Activated CD4-positive, alpha-beta T cell treated with anti-CD3 and anti-CD28 coated beads for 48 hours (primary cell): Measurements from ENCODE around the gene PTPRM.

ENCODE experiments used
- DNase-seq: peaks from one replicate; pipeline ENCODE4 v3.0.0-alpha.2; 2020

Gene PTPRM

DNA sequence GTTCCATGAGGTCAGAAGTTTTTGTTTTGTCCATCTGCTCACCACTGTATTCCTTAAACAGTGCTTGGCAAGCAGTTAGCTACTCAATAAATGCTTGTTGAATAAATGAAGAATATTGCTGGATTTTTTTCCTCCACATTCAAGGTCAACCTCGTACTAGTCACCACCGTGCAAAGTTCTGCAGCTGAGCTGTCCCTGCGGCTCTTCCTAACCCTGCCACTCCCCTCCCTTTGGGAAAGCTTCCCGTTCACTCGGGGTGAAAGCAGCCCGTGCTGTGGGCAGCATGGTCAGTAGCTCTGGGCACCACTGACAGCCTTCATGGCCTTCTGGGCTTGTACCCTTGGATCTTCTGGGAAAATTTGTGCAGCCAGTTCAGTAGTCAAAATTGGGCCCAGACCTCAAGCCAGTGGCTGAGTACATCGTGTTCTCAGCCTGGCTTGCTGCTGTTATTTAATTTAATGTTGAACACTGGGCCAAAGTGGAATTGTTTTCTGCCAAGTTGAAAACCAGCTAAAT, 572.8 kb downstream of the PTPRM start:
- DNase-seq = no peak

DNA sequence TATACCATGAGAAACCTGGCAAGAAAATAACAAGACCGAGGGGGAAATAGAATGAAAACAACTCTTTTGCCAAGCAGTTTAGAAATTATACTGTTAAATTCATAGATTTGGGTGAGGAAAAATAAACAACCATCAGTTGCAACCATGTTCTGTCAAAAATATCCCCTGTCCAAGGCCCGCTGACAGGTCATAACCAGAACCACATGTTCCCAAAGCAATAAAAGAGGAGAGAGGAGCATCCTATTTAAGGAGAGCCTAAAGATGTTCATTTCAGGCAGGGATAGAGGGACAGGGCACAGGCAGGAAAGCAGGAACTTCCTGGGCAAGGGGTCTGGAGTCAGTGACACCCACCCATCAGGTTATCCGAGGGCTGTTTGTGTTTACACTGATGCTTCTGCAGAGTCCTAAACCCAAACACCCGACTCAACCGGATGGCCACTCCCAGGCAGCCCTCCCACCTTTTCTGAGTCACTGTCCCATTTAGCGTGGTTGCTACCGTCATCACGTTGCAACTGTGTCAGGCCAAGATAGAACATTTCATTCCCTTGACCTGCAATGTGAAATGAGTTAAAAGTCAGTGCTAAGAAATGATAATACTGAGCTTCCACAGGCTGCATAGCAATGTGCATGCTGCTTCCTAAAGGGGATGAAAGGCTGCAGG, 573.9 kb downstream of the PTPRM start:
- no peak for DNase-seq

DNA sequence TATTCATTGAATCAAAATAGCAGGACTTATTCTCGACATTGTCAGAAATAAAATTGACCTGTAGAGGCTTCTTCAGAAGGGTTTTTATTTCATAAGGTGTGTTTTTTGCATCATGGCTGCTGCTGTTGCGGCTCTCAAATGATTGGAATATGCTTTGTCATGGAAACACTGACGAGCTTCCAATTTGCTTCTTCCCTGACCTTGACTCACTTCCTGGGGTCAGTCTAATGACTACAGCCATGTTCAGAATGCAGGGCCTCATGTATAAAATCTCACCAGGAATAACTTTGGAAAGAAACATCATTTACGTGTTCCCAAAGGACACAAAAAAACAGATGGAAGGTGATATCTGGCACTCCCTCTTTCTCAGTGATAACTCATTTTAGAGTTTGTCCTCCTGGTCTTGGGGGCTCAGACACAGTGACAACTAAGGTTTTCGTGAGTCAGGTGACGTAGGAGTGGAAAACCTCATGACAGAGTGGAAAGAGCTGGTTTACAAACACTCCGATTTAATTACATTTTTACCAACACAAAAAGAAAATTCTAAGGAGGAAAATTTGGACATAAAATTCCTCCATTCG, 575.1 kb downstream of the PTPRM start:
- DNase-seq = no peak

DNA sequence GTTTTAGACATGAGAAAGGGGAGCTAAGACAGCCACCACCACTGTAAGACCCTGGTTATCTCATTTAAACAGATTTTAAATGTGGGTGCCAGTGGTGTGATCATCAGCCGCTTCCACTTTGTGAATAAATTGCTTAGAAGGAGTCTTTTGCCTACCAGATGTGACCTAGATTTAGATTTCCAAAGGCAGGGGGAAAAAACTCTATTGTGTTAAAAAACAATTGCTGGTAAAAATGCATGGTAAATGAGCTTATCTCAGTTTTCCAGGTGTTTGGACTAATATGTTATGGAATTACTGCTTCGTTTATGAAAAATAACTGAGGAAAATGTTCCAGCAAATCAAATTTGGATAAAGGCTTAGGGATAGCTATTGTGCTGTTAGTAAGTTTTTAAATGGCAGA, 575.8 kb downstream of the PTPRM start:
- DNase-seq = no peak

DNA sequence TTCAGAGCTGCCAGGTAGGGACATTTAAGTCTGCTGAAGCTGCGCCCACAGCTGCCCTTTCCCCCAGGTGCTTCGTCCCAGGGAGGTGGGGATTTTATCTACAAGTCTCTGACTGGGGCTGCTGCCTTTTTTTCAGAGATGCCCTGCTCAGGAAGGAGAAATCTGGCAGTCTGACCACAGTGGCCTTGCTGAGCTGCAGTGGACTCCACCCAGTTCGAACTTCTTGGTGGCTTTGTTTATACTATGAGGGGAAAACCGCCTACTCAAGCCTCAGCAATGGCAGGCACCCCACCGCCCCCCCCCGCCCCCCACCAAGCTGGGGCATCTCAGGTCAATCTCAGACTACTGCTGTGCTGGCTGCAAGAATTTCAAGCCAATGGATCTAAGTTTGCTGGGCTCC, 584.1 kb downstream of the PTPRM start:
- DNase-seq = no peak

DNA sequence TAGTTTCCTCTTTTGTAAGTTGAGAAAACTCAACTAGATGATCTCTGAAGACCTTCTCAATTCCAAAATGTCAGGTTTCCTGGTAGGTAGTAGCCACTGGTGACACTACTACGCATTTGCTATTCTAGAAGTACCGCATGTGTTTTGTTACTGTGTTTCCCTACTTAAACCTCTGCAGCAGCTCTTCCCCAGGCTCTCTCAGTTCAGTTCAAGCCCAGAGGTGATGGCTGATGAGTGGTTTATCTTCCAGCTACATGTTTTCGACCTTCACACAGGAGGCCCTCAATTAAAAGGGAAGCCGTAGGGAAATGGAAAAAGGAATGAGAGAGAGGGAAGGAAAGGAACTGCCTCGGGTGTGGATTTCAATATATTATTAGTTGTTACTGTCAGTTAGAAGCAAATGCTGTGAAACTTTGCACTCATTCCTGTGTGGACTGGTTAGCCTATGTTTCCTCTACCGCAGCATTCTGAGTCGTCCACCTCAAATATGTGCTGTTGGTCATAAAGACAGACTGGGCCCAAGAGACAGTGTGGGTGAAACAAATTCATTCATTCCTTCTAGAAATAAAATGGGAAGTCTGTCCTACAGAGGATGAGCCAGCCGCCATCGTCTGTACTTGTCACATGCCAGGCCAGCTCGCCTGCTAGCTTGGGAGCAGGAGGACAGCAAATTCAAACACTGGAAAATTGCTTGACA, 586.9 kb downstream of the PTPRM start:
- no peak for DNase-seq

DNA sequence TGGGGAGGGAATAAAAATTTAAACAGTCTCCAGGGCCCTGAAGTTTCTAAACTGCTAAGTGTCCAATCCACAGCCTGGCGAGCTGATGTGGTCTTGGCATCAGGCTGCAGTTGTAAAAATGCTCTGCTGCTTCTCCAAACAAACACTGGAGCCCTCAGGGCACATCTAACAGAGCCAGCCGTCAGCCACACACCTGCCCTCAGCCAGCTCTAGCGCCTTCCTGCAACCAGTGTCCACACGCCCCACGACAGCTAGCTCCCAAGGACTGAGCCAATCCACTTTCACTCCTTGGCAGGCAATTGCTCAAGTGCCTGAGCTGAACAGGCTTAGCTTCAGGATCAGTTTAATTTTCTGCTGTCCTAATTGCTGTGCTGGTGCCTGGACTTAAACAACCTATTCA, 595.7 kb downstream of the PTPRM start:
- no peak for DNase-seq

DNA sequence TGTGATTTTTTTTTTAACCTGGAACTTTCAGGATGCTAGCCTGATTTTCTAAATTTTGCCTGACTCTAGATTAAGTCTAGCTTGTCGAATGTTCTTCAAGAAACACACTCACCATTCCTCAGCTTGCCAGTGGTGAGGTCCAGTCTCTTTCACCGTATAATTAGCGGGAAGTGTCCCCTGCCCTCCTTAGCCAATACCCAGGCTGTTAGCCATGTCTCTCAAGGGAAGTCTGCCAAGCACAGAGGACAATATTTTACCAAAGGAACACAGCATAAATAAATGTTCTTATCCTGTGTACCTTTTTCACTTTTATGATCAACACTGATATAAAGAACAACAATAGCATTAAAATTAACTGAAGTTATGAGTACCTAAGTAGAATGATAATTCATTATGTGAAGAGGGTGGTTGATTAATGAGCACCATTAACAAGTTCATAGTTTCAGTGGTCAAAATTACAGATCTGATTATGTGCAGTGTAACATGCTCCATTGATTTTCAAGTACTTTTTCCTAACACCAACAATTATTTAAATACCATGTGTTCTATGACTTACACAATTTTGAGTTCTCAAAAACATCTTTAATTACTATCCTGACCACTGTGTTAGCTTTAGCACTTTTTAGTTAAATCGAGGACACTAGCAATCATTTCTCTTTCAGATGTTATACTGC, 596.3 kb downstream of the PTPRM start:
- DNase-seq = no peak

DNA sequence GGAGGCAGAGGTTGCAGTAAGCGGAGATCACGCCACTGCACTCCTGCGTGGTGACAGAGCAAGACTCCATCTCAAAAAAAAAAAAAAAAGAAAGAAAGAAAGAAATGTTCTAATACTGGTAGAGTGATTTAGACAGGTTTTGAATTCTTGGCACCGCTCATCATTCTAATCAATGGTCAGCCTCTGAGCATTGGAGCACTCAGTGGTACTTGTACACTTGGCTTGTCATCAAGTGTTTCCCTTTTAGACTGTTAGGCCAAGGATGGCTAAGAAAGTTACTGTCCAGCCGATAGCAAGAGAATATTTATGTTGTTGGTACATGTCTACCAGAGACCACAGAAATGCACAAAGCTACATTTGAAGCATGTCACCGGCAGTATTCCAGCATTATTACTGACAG, 598.0 kb downstream of the PTPRM start:
- no peak for DNase-seq

DNA sequence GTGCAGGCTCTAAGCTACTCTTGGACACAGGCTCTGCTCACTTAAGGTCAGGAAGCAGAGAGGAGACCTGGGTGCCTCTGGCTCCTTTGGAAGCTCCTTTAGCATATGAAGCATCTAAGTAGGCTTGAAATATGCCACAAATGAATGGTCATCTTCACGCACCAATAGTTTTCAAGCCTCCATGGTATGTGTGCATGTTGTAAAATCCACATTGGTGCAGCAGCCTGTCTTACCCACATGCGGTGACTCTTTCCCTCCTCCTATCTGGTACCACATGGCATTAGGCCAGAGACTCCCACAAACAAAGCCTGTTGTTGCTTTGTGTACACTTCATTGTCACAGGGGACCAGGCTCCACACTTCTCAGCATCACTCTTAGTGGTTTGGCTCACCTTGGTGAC, 599.9 kb downstream of the PTPRM start:
- no peak for DNase-seq

DNA sequence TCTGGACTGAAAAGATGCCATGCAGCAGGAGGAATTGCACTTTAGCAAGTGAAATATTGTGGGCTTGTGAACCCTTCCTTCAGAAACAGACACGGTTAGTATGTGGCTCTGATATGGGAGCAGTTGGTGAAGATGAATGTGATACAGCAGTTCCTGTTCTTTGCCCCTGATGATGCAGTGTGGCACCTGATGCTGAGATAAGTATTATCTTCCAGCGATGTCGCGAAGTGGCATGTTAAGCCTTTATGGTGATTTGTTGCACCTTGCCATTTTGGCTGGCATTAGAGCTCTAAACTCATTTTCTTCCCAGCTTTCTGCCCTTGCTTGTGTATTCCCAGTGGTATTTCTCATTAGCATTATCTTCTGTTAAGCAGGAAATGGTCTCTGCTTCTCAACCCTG, 600.6 kb downstream of the PTPRM start:
- DNase-seq = no peak

DNA sequence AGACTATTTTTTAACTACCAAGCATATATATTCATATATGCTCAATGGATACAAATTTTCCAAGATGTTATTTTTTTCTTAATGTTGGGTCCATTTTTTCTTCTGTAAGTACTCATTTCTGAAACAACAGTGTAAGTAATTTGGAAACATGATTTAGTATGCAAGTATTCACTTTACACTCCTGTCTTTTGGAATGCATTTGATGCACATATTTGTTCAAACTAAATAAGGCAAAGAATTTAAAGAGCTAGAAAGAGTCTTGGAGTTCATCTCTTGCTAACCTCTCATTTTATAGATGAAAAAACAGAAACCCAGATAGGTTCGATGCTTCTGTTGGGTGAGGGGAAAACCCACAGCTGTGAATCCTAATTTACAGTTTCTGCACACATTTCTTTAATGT, 602.6 kb downstream of the PTPRM start:
- no peak for DNase-seq

DNA sequence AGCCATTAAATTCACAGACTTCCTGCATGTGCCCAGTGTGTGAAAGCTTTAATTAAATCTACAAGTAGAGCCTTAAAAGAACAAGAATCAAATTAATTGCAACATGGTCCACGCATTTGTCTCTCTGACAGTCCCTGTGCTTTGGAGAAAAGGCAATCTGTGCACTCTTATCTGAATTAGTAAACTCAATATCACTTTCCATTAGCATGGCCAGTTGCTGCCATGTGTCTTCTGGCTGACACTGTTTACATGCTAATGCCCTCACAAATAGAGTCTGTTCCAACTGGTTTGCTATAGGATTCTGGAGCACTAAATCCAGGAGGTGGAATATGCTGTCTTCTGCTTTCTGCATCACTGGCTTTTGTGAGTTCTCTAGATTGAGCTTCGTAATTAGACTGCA, 607.7 kb downstream of the PTPRM start:
- no peak for DNase-seq

DNA sequence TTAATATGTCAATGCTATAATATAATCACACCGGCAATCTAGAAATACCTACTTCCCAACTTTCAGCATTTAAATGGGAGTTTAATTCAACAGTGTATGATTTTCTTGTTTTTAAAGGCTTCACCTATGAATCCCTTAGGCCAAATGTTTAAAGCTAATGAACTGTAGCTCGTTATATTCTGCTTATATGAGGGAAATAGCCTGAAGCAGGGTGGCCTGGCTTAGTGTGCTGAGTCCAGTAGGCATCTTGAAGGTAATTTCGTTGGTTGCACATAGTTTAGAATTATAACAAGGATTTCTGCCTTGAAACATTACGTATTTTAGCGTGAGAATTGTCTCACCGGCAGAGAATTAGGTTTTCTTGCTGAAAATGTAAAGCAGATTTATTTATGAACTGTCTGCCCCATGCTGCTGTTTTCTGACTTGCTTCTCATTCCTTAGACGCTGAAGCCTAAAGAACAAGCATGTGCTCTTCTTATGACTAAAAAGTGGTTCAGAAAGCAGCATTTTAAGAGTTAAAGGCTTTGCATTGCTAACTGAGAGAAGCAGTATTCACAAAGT, 608.5 kb downstream of the PTPRM start:
- no peak for DNase-seq

DNA sequence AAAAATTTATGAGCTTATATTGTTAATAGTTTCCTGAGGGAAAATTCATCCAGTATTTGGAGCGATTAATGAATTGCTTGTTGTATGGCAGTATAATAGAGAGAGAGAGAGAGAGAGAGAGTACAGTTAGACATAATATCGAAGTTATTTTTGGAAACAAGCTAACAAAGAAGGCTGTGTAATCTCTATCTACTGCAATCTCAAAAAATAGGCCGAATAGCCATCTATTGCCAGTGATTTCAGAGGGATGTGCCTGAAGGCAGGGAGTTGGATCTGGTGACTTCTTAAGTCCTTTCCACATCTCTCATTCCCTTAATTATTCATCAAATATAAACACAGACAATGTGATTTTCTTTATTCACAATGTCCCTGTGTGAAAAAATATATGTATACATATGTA, 609.0 kb downstream of the PTPRM start:
- DNase-seq = no peak

DNA sequence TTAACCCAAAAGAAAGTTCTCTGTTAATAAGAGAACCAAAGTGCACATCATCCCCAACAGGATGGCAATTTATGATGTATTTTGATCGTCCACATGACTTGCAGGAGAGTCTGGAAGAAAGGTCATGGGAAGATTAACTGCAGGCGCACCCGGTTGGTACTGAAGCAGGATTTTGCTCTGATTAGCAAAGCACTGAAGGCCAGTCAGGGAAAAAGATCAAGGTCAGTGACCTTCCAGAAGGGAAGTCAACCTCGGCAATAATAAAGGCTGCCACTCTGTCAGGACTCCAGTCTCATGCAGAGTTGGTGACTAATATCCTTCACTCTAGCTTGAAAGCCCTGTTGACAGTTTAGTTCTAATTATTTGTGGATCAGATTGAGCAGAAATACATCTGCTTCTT, 609.4 kb downstream of the PTPRM start:
- DNase-seq = no peak

DNA sequence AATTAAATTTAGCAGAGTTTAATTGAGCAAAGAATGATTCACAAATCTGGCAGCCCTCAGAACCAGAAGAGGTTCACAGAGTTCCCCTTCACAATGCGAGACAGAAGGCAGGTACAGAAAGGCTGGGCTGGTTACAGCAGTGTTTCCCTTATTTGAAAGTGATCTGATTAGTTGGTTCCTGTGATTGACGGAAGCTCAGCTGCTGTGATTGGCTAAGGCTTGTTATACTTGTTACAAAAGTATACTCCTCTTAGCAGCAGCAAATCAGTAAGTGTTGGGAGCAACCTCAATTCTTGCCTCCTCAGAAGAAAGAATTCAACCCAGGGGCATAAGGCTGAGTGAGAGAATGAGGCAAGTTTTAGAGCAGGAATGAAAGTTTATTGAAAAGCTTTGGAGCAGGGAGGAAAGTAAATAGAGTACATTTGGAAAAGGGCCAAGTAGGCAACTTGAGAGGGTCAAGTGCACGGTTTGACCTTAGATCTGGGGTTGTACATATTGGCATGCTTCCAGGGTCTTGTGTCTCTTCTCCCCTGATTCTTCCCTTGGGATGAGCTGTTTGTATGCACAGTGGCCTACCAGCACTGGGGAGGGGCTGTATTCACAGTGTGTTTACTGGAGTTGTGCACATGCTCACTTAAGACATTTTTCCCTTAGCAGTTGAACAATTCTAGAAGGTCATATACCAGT, 610.4 kb downstream of the PTPRM start:
- DNase-seq = no peak

DNA sequence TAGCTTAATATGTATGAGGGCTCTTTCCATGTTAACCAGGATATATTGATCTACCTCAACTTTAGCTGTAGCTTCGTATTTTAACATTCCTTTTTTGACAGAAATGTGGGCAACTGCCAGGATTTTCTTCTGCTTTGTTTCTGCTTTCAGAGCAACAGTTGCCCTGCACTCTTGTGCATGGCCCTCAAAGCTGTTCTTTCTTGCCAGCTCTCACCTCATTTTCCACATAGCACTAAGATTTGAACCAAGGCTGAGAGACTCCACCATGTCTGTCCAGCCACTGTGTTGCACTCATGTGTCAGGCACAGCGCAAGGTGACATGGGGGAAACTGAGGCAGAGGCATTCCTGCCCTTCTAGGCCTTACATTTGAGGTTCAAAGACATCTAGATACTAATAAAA, 619.3 kb downstream of the PTPRM start:
- DNase-seq = no peak

DNA sequence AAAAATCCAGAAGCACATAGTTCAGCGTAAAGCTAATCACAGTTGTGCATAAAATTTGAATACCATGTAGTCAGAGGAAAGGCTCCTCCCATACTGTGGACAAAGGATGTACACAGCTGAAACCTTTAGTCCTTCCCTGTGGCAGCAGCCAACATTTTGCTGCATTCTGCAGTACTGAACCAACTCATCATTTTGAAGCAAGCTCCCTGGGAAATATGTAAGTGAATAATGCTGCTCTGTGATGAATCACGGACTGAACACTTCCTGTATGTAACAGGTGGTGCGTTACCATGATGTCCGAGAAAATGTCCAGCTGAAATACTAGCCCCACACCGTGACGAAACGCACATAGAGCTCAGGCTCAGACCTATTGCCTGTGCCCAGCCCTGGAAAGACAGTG, 621.1 kb downstream of the PTPRM start:
- DNase-seq = no peak

DNA sequence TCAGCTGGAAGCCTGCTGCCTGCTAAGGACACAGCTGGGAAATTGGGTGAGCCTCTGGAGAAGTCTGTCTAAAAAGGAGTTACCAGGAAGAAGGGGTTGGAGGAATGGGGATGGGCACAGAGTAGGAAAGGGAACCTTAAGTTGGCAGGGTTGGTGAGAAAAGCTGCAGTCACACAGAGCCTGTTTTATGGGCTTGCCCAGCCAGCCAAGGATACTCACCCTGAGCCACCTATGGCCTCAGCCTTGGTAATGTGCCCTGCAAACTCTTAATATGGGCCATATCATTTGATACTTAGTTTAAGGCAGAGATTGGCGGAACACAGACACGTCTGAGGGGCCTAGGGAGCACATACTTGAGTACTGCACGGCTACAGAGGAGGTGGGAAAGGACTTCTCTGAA, 623.9 kb downstream of the PTPRM start:
- DNase-seq = no peak

DNA sequence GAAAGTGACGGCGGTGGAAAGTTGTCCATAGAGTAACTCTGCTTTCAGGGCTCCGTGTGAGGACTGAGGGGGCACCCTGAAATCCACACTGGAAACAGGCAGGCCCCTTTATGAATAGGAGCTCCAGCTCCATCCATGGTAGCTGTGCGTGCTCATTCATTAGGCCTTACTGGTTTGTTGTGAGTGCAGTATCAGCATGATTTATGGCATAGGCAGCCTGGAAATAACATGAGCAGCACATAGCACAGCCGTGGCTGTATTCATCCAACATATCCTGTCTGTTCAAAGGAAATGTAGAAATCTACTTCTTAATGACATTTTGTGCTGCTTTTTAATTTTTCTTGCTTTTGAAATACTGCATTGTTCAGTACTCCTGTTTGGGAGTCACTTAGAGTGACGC, 627.3 kb downstream of the PTPRM start:
- no peak for DNase-seq

DNA sequence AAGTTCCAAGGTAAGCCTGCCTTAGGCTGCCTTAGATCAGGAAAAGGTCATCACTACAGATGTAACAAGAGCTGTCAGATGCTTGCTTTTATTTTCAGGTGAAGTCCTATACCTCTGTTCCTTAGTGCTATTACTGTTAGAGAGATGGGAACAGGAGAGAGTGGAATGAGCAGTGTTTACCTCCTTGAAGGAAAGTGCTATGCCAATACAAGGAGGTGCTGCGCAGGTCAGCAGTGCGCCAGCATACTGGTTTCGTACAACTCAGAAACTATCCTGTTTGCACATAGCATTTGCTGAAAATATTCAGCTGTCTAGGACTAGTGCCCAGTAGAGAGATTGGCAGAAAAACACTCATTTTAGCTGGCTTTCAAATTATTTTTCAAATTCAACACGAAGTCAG, 629.1 kb downstream of the PTPRM start:
- DNase-seq = no peak

DNA sequence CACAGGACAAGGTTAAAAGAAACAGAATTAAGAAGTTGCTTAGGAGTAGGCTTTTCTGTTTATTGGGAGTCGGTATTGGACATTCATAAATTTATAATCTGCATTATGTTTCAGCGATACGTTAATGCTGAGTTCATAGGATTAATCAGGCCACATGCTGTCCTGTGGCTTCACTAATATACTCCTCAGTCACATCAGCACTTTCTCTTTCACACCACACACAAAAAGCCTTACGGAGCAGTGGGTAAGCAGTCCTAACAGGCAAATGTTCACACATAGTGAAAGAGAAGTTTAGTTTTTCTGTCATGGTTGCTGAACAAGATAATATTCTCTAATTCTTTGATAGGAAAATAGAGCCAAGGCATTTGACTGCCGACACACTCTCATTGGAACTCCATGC, 630.4 kb downstream of the PTPRM start:
- DNase-seq = no peak
